HEK293 (cell line): ENCODE data around the gene MKNK2.
A peak's percentile ranks its signal among the peaks of the same experiment; 100 is the strongest.

Experiments used
- GLI2 ChIP-seq: fragments of 450-650 bp; formaldehyde crosslinking; IDR thresholded peaks from 2 replicates; pipeline ENCODE4; 2017; ENCODE audit warnings: missing biosample characterization, missing genetic modification characterization, low read depth, borderline replicate concordance
- GLI4 ChIP-seq: fragments of 450-650 bp; formaldehyde crosslinking; IDR thresholded peaks from 2 replicates; pipeline ENCODE4 v1.5.1; 2016; ENCODE audit warnings: missing biosample characterization, missing genetic modification characterization
- HOXA7 ChIP-seq: sonication (generic); formaldehyde crosslinking; IDR thresholded peaks from 2 replicates; pipeline ENCODE4 v1.8.1; 2022; ENCODE audit warnings: missing genetic modification reagents, borderline replicate concordance
- HOXC10 ChIP-seq: sonication (generic); formaldehyde crosslinking; IDR thresholded peaks from 2 replicates; pipeline ENCODE4 v1.8.1; 2023; ENCODE audit warnings: mild to moderate bottlenecking, missing genetic modification reagents
- KLF1 ChIP-seq: fragments of 450-650 bp; formaldehyde crosslinking; IDR thresholded peaks from 2 replicates; pipeline ENCODE4 v1.5.1; 2016; ENCODE audit warnings: missing biosample characterization, missing genetic modification characterization
- SP2 ChIP-seq: fragments of 450-650 bp; formaldehyde crosslinking; IDR thresholded peaks from 2 replicates; pipeline ENCODE4 v1.5.1; 2016; ENCODE audit warnings: missing biosample characterization, missing genetic modification characterization
- SP7 ChIP-seq: fragments of 450-650 bp; formaldehyde crosslinking; IDR thresholded peaks from 2 replicates; pipeline ENCODE4 v1.5.1; 2016; ENCODE audit warnings: missing biosample characterization, missing genetic modification characterization
- ZBTB20 ChIP-seq: fragments of 450-650 bp; formaldehyde crosslinking; IDR thresholded peaks from 2 replicates; pipeline ENCODE4 v1.5.1; 2016; ENCODE audit warnings: missing biosample characterization, missing genetic modification characterization
- ZNF121 ChIP-seq: fragments of 450-650 bp; formaldehyde crosslinking; IDR thresholded peaks from 2 replicates; pipeline ENCODE4 v1.5.1; 2016; ENCODE audit warnings: missing biosample characterization, missing genetic modification characterization
- ZNF138 ChIP-seq: fragments of 450-650 bp; formaldehyde crosslinking; IDR thresholded peaks from 2 replicates; pipeline ENCODE4 v1.5.1; 2016; ENCODE audit warnings: missing biosample characterization, missing genetic modification characterization, borderline replicate concordance
- ZNF16 ChIP-seq: fragments of 450-650 bp; formaldehyde crosslinking; IDR thresholded peaks from 2 replicates; pipeline ENCODE4 v1.5.1; 2016; ENCODE audit warnings: low read depth, missing biosample characterization, missing genetic modification characterization
- ZNF19 ChIP-seq: fragments of 450-650 bp; formaldehyde crosslinking; IDR thresholded peaks from 2 replicates; pipeline ENCODE4; 2016; ENCODE audit warnings: missing biosample characterization, missing genetic modification characterization, low read depth
- ZNF433 ChIP-seq: fragments of 450-650 bp; formaldehyde crosslinking; IDR thresholded peaks from 2 replicates; pipeline ENCODE4 v1.5.1; 2016; ENCODE audit warnings: missing biosample characterization, missing genetic modification characterization, low read depth
- ZNF555 ChIP-seq: fragments of 450-650 bp; formaldehyde crosslinking; conservative IDR thresholded peaks from 2 replicates; pipeline ENCODE4 v1.5.1; 2017; ENCODE audit warnings: missing biosample characterization, mild to moderate bottlenecking, missing genetic modification characterization, inconsistent platforms
- ZNF561 ChIP-seq: fragments of 450-650 bp; IDR thresholded peaks from 2 replicates; pipeline ENCODE4 v1.5.1; 2018; ENCODE audit warnings: missing biosample characterization, missing genetic modification characterization, borderline replicate concordance
- ZNF621 ChIP-seq: fragments of 450-650 bp; formaldehyde crosslinking; IDR thresholded peaks from 2 replicates; pipeline ENCODE4 v1.5.1; 2017; ENCODE audit warnings: missing biosample characterization, missing genetic modification characterization
- ZNF654 ChIP-seq: fragments of 450-650 bp; formaldehyde crosslinking; IDR thresholded peaks from 2 replicates; pipeline ENCODE4 v1.5.1; 2016; ENCODE audit warnings: low read depth, missing biosample characterization, missing genetic modification characterization
- ZNF658 ChIP-seq: fragments of 450-650 bp; formaldehyde crosslinking; IDR thresholded peaks from 2 replicates; pipeline ENCODE4; 2016; ENCODE audit warnings: missing biosample characterization, missing genetic modification characterization
- ZNF660 ChIP-seq: fragments of 450-650 bp; IDR thresholded peaks from 2 replicates; pipeline ENCODE4 v1.5.1; 2018; ENCODE audit warnings: missing biosample characterization, mild to moderate bottlenecking, missing genetic modification characterization
- ZNF664 ChIP-seq: fragments of 450-650 bp; formaldehyde crosslinking; IDR thresholded peaks from 2 replicates; pipeline ENCODE4 v1.5.1; 2016; ENCODE audit warnings: missing biosample characterization, missing genetic modification characterization
- ZNF707 ChIP-seq: fragments of 450-650 bp; formaldehyde crosslinking; IDR thresholded peaks from 2 replicates; pipeline ENCODE4 v1.5.1; 2016; ENCODE audit warnings: missing biosample characterization, missing genetic modification characterization
- ZNF837 ChIP-seq: fragments of 450-650 bp; formaldehyde crosslinking; IDR thresholded peaks from 2 replicates; pipeline ENCODE4 v1.5.1; 2016; ENCODE audit warnings: missing biosample characterization, missing genetic modification characterization
- TF ChIP-seq, protein P1 (sequence below): fragments of 450-650 bp; formaldehyde crosslinking; IDR thresholded peaks from 2 replicates; pipeline ENCODE4 v1.5.1; 2016; ENCODE audit warnings: missing biosample characterization, missing genetic modification characterization
- TF ChIP-seq, protein P2 (sequence below): fragments of 450-650 bp; formaldehyde crosslinking; IDR thresholded peaks from 2 replicates; pipeline ENCODE4 v1.5.1; 2016; ENCODE audit warnings: missing biosample characterization, missing genetic modification characterization
- TF ChIP-seq, protein P3 (sequence below): fragments of 450-650 bp; formaldehyde crosslinking; IDR thresholded peaks from 2 replicates; pipeline ENCODE4 v1.5.1; 2017; ENCODE audit warnings: missing biosample characterization, missing genetic modification characterization
- TF ChIP-seq, protein P4 (sequence below): fragments of 450-650 bp; formaldehyde crosslinking; IDR thresholded peaks from 2 replicates; pipeline ENCODE4 v1.5.1; 2016; ENCODE audit warnings: missing biosample characterization, missing genetic modification characterization, low read depth
- TF ChIP-seq, protein P5 (sequence below): fragments of 450-650 bp; formaldehyde crosslinking; IDR thresholded peaks from 2 replicates; pipeline ENCODE4 v1.5.1; 2016; ENCODE audit warnings: missing biosample characterization, missing genetic modification characterization
- TF ChIP-seq, protein P6 (sequence below): fragments of 450-650 bp; formaldehyde crosslinking; IDR thresholded peaks from 2 replicates; pipeline ENCODE4 v1.5.1; 2016; ENCODE audit warnings: missing biosample characterization, missing genetic modification characterization, low read depth

MKNK2 gene

DNA sequence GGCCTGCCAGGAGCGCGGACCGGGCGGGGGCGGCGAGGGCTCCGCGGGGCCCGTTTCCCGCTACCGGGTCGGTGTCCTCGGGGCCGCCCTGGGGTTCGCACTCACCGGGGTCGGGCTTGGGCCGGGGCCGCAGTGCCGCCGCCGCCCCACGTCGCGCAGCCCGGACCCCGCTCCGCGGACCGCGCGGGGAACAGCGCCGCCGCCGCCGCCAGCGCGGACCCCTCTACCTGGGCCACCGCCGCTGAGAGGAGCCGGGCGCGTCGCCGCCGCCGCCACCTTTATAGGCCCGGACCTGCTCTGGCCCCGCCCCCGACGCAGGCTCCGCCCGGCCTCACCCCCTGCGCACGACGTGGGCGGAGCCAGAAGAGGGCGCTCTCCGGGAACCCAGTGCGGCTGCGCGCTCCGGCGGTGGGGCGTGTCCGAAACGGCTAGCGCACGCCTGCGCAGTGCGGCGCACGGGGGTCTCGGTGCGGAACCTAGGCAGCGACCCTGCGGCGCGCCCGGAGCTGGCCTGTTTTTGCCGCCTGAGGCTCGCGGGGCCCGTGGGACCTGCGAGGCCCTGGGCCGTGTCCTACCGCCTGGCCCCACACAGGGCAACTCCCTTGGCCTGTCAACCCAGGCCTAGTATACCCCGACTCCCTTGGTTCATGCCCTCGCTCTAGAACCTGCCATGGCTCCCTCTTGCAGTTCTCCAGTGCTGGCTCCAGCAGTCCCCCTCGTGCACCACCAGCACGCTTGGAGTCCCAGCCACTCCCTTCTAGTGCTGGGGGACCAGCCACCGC, at the start of gene MKNK2 (continued):
- TF ChIP-seq, protein P1, sequence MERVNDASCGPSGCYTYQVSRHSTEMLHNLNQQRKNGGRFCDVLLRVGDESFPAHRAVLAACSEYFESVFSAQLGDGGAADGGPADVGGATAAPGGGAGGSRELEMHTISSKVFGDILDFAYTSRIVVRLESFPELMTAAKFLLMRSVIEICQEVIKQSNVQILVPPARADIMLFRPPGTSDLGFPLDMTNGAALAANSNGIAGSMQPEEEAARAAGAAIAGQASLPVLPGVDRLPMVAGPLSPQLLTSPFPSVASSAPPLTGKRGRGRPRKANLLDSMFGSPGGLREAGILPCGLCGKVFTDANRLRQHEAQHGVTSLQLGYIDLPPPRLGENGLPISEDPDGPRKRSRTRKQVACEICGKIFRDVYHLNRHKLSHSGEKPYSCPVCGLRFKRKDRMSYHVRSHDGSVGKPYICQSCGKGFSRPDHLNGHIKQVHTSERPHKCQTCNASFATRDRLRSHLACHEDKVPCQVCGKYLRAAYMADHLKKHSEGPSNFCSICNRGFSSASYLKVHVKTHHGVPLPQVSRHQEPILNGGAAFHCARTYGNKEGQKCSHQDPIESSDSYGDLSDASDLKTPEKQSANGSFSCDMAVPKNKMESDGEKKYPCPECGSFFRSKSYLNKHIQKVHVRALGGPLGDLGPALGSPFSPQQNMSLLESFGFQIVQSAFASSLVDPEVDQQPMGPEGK (tag by site-specific recombination) = no peak
- no peak for TF ChIP-seq HOXA7 (CRISPR knock-in tag)
- peak; percentile 69 for TF ChIP-seq SP7 (tag by site-specific recombination)
- no peak for TF ChIP-seq ZNF707 (tag by site-specific recombination)
- TF ChIP-seq, protein P2, sequence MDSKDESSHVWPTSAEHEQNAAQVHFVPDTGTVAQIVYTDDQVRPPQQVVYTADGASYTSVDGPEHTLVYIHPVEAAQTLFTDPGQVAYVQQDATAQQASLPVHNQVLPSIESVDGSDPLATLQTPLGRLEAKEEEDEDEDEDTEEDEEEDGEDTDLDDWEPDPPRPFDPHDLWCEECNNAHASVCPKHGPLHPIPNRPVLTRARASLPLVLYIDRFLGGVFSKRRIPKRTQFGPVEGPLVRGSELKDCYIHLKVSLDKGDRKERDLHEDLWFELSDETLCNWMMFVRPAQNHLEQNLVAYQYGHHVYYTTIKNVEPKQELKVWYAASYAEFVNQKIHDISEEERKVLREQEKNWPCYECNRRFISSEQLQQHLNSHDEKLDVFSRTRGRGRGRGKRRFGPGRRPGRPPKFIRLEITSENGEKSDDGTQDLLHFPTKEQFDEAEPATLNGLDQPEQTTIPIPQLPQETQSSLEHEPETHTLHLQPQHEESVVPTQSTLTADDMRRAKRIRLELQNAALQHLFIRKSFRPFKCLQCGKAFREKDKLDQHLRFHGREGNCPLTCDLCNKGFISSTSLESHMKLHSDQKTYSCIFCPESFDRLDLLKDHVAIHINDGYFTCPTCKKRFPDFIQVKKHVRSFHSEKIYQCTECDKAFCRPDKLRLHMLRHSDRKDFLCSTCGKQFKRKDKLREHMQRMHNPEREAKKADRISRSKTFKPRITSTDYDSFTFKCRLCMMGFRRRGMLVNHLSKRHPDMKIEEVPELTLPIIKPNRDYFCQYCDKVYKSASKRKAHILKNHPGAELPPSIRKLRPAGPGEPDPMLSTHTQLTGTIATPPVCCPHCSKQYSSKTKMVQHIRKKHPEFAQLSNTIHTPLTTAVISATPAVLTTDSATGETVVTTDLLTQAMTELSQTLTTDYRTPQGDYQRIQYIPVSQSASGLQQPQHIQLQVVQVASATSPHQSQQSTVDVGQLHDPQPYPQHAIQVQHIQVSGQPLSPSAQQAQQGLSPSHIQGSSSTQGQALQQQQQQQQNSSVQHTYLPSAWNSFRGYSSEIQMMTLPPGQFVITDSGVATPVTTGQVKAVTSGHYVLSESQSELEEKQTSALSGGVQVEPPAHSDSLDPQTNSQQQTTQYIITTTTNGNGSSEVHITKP (tag by site-specific recombination) = no peak
- no peak for TF ChIP-seq ZNF658 (tag by site-specific recombination)
- peak; percentile 65 for TF ChIP-seq SP2 (tag by site-specific recombination)
- peak; percentile 50; the same call in 1 of the 2 replicates for TF ChIP-seq ZNF660 (tag by site-specific recombination)
- no peak for TF ChIP-seq ZNF19 (tag by site-specific recombination)
- TF ChIP-seq ZNF837 (tag by site-specific recombination) = no peak
- TF ChIP-seq, protein P3, sequence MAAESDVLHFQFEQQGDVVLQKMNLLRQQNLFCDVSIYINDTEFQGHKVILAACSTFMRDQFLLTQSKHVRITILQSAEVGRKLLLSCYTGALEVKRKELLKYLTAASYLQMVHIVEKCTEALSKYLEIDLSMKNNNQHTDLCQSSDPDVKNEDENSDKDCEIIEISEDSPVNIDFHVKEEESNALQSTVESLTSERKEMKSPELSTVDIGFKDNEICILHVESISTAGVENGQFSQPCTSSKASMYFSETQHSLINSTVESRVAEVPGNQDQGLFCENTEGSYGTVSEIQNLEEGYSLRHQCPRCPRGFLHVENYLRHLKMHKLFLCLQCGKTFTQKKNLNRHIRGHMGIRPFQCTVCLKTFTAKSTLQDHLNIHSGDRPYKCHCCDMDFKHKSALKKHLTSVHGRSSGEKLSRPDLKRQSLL (tag by site-specific recombination) = no peak; the same call in 1 of the 2 replicates
- TF ChIP-seq ZNF121 (tag by site-specific recombination) = peak; percentile 97
- TF ChIP-seq, protein P4, sequence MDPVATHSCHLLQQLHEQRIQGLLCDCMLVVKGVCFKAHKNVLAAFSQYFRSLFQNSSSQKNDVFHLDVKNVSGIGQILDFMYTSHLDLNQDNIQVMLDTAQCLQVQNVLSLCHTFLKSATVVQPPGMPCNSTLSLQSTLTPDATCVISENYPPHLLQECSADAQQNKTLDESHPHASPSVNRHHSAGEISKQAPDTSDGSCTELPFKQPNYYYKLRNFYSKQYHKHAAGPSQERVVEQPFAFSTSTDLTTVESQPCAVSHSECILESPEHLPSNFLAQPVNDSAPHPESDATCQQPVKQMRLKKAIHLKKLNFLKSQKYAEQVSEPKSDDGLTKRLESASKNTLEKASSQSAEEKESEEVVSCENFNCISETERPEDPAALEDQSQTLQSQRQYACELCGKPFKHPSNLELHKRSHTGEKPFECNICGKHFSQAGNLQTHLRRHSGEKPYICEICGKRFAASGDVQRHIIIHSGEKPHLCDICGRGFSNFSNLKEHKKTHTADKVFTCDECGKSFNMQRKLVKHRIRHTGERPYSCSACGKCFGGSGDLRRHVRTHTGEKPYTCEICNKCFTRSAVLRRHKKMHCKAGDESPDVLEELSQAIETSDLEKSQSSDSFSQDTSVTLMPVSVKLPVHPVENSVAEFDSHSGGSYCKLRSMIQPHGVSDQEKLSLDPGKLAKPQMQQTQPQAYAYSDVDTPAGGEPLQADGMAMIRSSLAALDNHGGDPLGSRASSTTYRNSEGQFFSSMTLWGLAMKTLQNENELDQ (tag by site-specific recombination) = no peak
- no peak for TF ChIP-seq GLI2
- TF ChIP-seq, protein P5, sequence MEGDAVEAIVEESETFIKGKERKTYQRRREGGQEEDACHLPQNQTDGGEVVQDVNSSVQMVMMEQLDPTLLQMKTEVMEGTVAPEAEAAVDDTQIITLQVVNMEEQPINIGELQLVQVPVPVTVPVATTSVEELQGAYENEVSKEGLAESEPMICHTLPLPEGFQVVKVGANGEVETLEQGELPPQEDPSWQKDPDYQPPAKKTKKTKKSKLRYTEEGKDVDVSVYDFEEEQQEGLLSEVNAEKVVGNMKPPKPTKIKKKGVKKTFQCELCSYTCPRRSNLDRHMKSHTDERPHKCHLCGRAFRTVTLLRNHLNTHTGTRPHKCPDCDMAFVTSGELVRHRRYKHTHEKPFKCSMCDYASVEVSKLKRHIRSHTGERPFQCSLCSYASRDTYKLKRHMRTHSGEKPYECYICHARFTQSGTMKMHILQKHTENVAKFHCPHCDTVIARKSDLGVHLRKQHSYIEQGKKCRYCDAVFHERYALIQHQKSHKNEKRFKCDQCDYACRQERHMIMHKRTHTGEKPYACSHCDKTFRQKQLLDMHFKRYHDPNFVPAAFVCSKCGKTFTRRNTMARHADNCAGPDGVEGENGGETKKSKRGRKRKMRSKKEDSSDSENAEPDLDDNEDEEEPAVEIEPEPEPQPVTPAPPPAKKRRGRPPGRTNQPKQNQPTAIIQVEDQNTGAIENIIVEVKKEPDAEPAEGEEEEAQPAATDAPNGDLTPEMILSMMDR (tag by site-specific recombination) = peak; percentile 96
- TF ChIP-seq ZNF16 (tag by site-specific recombination) = peak; percentile 100
- no peak for TF ChIP-seq ZNF138 (tag by site-specific recombination)
- TF ChIP-seq, protein P6, sequence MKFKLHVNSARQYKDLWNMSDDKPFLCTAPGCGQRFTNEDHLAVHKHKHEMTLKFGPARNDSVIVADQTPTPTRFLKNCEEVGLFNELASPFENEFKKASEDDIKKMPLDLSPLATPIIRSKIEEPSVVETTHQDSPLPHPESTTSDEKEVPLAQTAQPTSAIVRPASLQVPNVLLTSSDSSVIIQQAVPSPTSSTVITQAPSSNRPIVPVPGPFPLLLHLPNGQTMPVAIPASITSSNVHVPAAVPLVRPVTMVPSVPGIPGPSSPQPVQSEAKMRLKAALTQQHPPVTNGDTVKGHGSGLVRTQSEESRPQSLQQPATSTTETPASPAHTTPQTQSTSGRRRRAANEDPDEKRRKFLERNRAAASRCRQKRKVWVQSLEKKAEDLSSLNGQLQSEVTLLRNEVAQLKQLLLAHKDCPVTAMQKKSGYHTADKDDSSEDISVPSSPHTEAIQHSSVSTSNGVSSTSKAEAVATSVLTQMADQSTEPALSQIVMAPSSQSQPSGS (tag by site-specific recombination) = no peak
- TF ChIP-seq ZNF561 = no peak
- TF ChIP-seq ZNF664 (tag by site-specific recombination) = no peak
- TF ChIP-seq GLI4 = 0 out of 2 replicates have a peak, but pooled peaks have one; percentile 40
- no peak for TF ChIP-seq ZNF654
- no peak for TF ChIP-seq ZNF433 (tag by site-specific recombination)
- peak; percentile 29 for TF ChIP-seq KLF1
- TF ChIP-seq HOXC10 (CRISPR knock-in tag) = no peak
- no peak for TF ChIP-seq ZNF555
- TF ChIP-seq ZNF621 (tag by site-specific recombination) = no peak
- 0 out of 2 replicates have a peak, but pooled peaks have one; percentile 18 for TF ChIP-seq ZBTB20 (tag by site-specific recombination)
